HepG2 (cell line): ENCODE data around the gene RABGGTA. TPM values are rescaled to one million over a fixed set of nuclear protein-coding genes. Genes with fewer than 3 reads are reported as not detected.

Experiments used
- AGO2 ChIP-seq: fragments of 200-400 bp; formaldehyde crosslinking; optimal IDR thresholded peaks from 2 replicates; pipeline ENCODE3; 2017; ENCODE audit warnings: mild to moderate bottlenecking, low read depth, low read length, moderate library complexity
- ARNT2 ChIP-seq: sonication (generic); formaldehyde crosslinking; IDR thresholded peaks from 2 replicates; pipeline ENCODE4 v1.8.0; 2022; ENCODE audit warnings: mild to moderate bottlenecking, low read depth, missing genetic modification reagents, moderate library complexity
- CC2D1A ChIP-seq: sonication (generic); formaldehyde crosslinking; IDR thresholded peaks from 2 replicates; pipeline ENCODE4 v1.8.1; 2023; ENCODE audit warnings: mild to moderate bottlenecking, missing genetic modification reagents
- CEBPB ChIP-seq: IDR thresholded peaks from 2 replicates; pipeline ENCODE4 v1.6.1; 2011; ENCODE audit warnings: low read depth, low read length, improper control_type of control experiment, borderline replicate concordance
- CEBPZ ChIP-seq: IDR thresholded peaks from 2 replicates; pipeline ENCODE4 v1.6.1; 2012; ENCODE audit warnings: low read length, improper control_type of control experiment
- HNRNPK ChIP-seq: fragments of 200-400 bp; formaldehyde crosslinking; IDR thresholded peaks from 2 replicates; pipeline ENCODE4 v1.6.1; 2018; ENCODE audit warnings: low read length, low read depth, moderate library complexity, mild to moderate bottlenecking; ENCODE audit not compliant: poor library complexity, severe bottlenecking
- KDM6A ChIP-seq: IDR thresholded peaks from 2 replicates; pipeline ENCODE4 v1.6.1; 2016; ENCODE audit warnings: low read depth
- MAFF ChIP-seq: IDR thresholded peaks from 2 replicates; pipeline ENCODE4 v1.6.1; 2011; ENCODE audit warnings: low read depth, low read length, improper control_type of control experiment
- MAX ChIP-seq: IDR thresholded peaks from 2 replicates; pipeline ENCODE4 v1.6.1; 2012; ENCODE audit warnings: inconsistent platforms
- MNT ChIP-seq: fragments of 450-650 bp; IDR thresholded peaks from 2 replicates; pipeline ENCODE4 v1.6.1; 2016
- NFYB ChIP-seq: sonication (generic); formaldehyde crosslinking; IDR thresholded peaks from 2 replicates; pipeline ENCODE4 v1.4.0; 2020; ENCODE audit warnings: missing genetic modification reagents
- PLRG1 ChIP-seq: fragments of 450-650 bp; conservative IDR thresholded peaks from 2 replicates; pipeline ENCODE4 v1.6.1; 2016
- RBM39 ChIP-seq: fragments of 200-400 bp; formaldehyde crosslinking; IDR thresholded peaks from one replicate; pipeline ENCODE4 v1.6.1; 2018; ENCODE audit warnings: antibody characterized with exemption, mild to moderate bottlenecking, low read depth, low read length; ENCODE audit not compliant: poor library complexity, severe bottlenecking
- SMC3 ChIP-seq: IDR thresholded peaks from 2 replicates; pipeline ENCODE4 v1.6.1; 2011; ENCODE audit warnings: low read length, improper control_type of control experiment
- SP1 ChIP-seq, 2 experiments: fragments of 450-650 bp in 1 of 2; sonication (generic) in 1 of 2; formaldehyde crosslinking in 1 of 2; IDR thresholded peaks; 2 replicates each; pipeline versions ENCODE4 v1.4.0 to v1.6.1; 2016 to 2020; ENCODE audit warnings: missing genetic modification reagents in 1 of 2
- TBP ChIP-seq: sonication (generic); formaldehyde crosslinking; IDR thresholded peaks from 2 replicates; pipeline ENCODE4 v1.5.0; 2020; ENCODE audit warnings: missing genetic modification reagents
- TEAD3 ChIP-seq: optimal IDR thresholded peaks from 2 replicates; pipeline ENCODE3; 2016; ENCODE audit warnings: borderline replicate concordance
- U2AF2 ChIP-seq: fragments of 200-400 bp; formaldehyde crosslinking; IDR thresholded peaks from 2 replicates; pipeline ENCODE4 v1.6.1; 2017; ENCODE audit warnings: low read depth, mild to moderate bottlenecking, low read length
- XBP1 ChIP-seq: sonication (generic); formaldehyde crosslinking; IDR thresholded peaks from 2 replicates; pipeline ENCODE4 v1.5.0; 2020; ENCODE audit warnings: missing genetic modification reagents
- ZNF10 ChIP-seq: sonication (generic); formaldehyde crosslinking; IDR thresholded peaks from 2 replicates; pipeline ENCODE4 v1.4.0; 2020; ENCODE audit warnings: mild to moderate bottlenecking, low read depth, missing genetic modification reagents, borderline replicate concordance
- ZNF274 ChIP-seq: sonication (generic); formaldehyde crosslinking; IDR thresholded peaks from 2 replicates; pipeline ENCODE4 v1.5.1; 2020; ENCODE audit warnings: mild to moderate bottlenecking, missing genetic modification reagents
- ZNF33B ChIP-seq: sonication (generic); formaldehyde crosslinking; IDR thresholded peaks from 2 replicates; pipeline ENCODE4 v1.5.1; 2020; ENCODE audit warnings: mild to moderate bottlenecking, missing genetic modification reagents
- ZNF614 ChIP-seq: IDR thresholded peaks from 2 replicates; pipeline ENCODE4 v1.6.1; 2018; ENCODE audit warnings: missing biosample characterization, missing genetic modification reagents, inconsistent platforms, borderline replicate concordance
- ZNF891 ChIP-seq: sonication (generic); formaldehyde crosslinking; IDR thresholded peaks from 2 replicates; pipeline ENCODE4 v1.5.0; 2020; ENCODE audit warnings: mild to moderate bottlenecking, missing genetic modification reagents
- polyA plus RNA-seq, 8 experiments: library from polyadenylated mRNA; depleted of rRNA in 3 of 8; stranded (reverse) in 7 of 8; unstranded in 1 of 8; fragments of >200 nt; fragmentation: Illumina TruSeq in 4 of 8; extraction: Trizol in 4 of 8; gene quantifications; 2 replicates each; pipeline versions ENCODE4 v1.2.1 to v1.2.3, GENCODE V29; 2011 to 2016; ENCODE audit warnings: low read depth in 4 of 8, missing spikeins in 1 of 8, mixed read lengths in 1 of 8; ENCODE audit not compliant: insufficient read depth in 1 of 8
- total RNA-seq, 5 experiments: library from RNA; depleted of rRNA; stranded (reverse); fragments of >200 nt; fragmentation: Illumina TruSeq; extraction: Trizol; gene quantifications; 2 replicates each; pipeline ENCODE4 v1.2.3, GENCODE V29; 2016; ENCODE audit warnings: low read depth in 1 of 5

RABGGTA gene
- total and polyA plus RNA-seq, 2 of the 13 experiments (the other 11 are each of a cell fraction or from before 2014, with no cell fraction given): 57.9 to 90.8 TPM

- TF ChIP-seq ZNF891 (CRISPR knock-in tag): peak; percentile 87
- no peak for TF ChIP-seq U2AF2
- TF ChIP-seq SMC3: 0 out of 2 replicates have a peak, but pooled peaks have one; percentile 2
- no peak for TF ChIP-seq MAFF
- peak; percentile 82 for TF ChIP-seq TEAD3 (CRISPR knock-in tag)
- no peak for TF ChIP-seq HNRNPK
- peak; percentile 86; the same call in 1 of the 2 replicates for TF ChIP-seq ZNF33B (CRISPR knock-in tag)
- peak; percentile 92; the same call in 1 of the 2 replicates for TF ChIP-seq XBP1 (CRISPR knock-in tag)
- TF ChIP-seq ZNF10 (CRISPR knock-in tag): no peak; the same call in 1 of the 2 replicates
- peak; percentile 17; the same call in 1 of the 2 replicates for TF ChIP-seq ARNT2
- TF ChIP-seq RBM39: peak; percentile 9
- no peak for TF ChIP-seq MNT
- 0 out of 2 replicates have a peak, but pooled peaks have one; percentile 6 for TF ChIP-seq KDM6A (CRISPR knock-in tag)
- no peak for TF ChIP-seq MAX
- TF ChIP-seq SP1 (IDR thresholded peaks at IDR 0.05): no peak
- no peak for TF ChIP-seq SP1 (CRISPR knock-in tag; IDR thresholded peaks at IDR 0.05)
- peak; percentile 21 for TF ChIP-seq AGO2
- peak; percentile 3; the same call in 1 of the 2 replicates for TF ChIP-seq NFYB (CRISPR knock-in tag)
- TF ChIP-seq CEBPZ: no peak
- TF ChIP-seq CEBPB: no peak
- no peak for TF ChIP-seq PLRG1
- TF ChIP-seq TBP (CRISPR knock-in tag): no peak; the same call in 1 of the 2 replicates
- TF ChIP-seq CC2D1A (CRISPR knock-in tag): no peak
- TF ChIP-seq ZNF614: peak; percentile 58; the same call in 1 of the 2 replicates
- peak; percentile 80 for TF ChIP-seq ZNF274
Measured at GRCh38 chr14:24232645-24233537, 38.5 kb downstream of the RABGGTA start, which contains the start of gene GMPR2 (continued).
